Peyer's patch (tissue), 4 donors: ENCODE measurements around the gene FBXO38.

Experiments
- POLR2A ChIP-seq, 2 donors: fragments of 450-650 bp; IDR thresholded peaks; one replicate each; pipeline ENCODE4 v1.5.1; 2017; ENCODE audit warnings: antibody characterized with exemption in 2 of 2, mild to moderate bottlenecking in 2 of 2, moderate library complexity in 2 of 2
- TF ChIP-seq, protein P1 (sequence below), 6 experiments: fragments of 450-650 bp in 4 of 6; fragments of 200-600 bp in 2 of 6; sonication (generic) in 1 of 6; IDR thresholded peaks; one replicate each; pipeline ENCODE4 v1.5.1; 2017 to 2019; ENCODE audit warnings: antibody characterized with exemption in 6 of 6, mild to moderate bottlenecking in 3 of 6, moderate library complexity in 1 of 6

GRCh38 chr5:148390914-148391313 lies 7.2 kb downstream of the FBXO38 start:
- TF ChIP-seq, protein P1, sequence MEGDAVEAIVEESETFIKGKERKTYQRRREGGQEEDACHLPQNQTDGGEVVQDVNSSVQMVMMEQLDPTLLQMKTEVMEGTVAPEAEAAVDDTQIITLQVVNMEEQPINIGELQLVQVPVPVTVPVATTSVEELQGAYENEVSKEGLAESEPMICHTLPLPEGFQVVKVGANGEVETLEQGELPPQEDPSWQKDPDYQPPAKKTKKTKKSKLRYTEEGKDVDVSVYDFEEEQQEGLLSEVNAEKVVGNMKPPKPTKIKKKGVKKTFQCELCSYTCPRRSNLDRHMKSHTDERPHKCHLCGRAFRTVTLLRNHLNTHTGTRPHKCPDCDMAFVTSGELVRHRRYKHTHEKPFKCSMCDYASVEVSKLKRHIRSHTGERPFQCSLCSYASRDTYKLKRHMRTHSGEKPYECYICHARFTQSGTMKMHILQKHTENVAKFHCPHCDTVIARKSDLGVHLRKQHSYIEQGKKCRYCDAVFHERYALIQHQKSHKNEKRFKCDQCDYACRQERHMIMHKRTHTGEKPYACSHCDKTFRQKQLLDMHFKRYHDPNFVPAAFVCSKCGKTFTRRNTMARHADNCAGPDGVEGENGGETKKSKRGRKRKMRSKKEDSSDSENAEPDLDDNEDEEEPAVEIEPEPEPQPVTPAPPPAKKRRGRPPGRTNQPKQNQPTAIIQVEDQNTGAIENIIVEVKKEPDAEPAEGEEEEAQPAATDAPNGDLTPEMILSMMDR (IDR thresholded peaks at IDR 0.05) = no peak
- no peak for TF ChIP-seq POLR2A (IDR thresholded peaks at IDR 0.05)
